SIG-M5 treated with dmso at 0.1 percent for 504 hours (cell line): ENCODE data around the gene SHOX.
"Not testable (repeated sequence)": the region's sequence is repeated elsewhere in the genome, so short reads cannot be mapped to it uniquely, and the experiment has no call there.

Experiments used
- DNase-seq: peaks from one replicate; lab custom pipeline; 2025; ENCODE audit not compliant: unreplicated experiment; lab: John Stamatoyannopoulos, UW

Gene SHOX

GRCh38 chrX:636981-637659 lies 6.5 kb downstream of the SHOX start:
- no peak for DNase-seq

GRCh38 chrX:637660-638481 lies 7.3 kb downstream of the SHOX start:
- DNase-seq: no peak

- no peak for DNase-seq
Measured at GRCh38 chrX:638482-639131, 8.0 kb downstream of the SHOX start.

GRCh38 chrX:639151-639550 lies 8.6 kb downstream of the SHOX start:
- DNase-seq: no peak

- DNase-seq: no peak
Measured at GRCh38 chrX:640641-641040, 10.1 kb downstream of the SHOX start.

- no peak for DNase-seq
Measured at GRCh38 chrX:641671-642435, 11.3 kb downstream of the SHOX start.

- DNase-seq: no peak
Measured at GRCh38 chrX:642436-643240, 12.0 kb downstream of the SHOX start.

GRCh38 chrX:643241-643595 lies 12.6 kb downstream of the SHOX start:
- no peak for DNase-seq

- no peak for DNase-seq
Measured at GRCh38 chrX:643911-644303, 13.3 kb downstream of the SHOX start.

- no peak for DNase-seq
Measured at GRCh38 chrX:644304-645281, 14.0 kb downstream of the SHOX start.

GRCh38 chrX:646228-646495 lies 15.6 kb downstream of the SHOX start:
- no peak for DNase-seq

- no peak for DNase-seq
Measured at GRCh38 chrX:646796-647195, 16.2 kb downstream of the SHOX start.

GRCh38 chrX:649166-649565 lies 18.6 kb downstream of the SHOX start:
- no peak for DNase-seq

GRCh38 chrX:650324-650723 lies 19.7 kb downstream of the SHOX start:
- DNase-seq: no peak

- no peak for DNase-seq
Measured at GRCh38 chrX:650811-651210, 20.2 kb downstream of the SHOX start.

GRCh38 chrX:651922-652321 lies 21.3 kb downstream of the SHOX start:
- not testable (repeated sequence) for DNase-seq

GRCh38 chrX:652341-652741 lies 21.8 kb downstream of the SHOX start:
- no peak for DNase-seq

- no peak for DNase-seq
Measured at GRCh38 chrX:653306-653705, 22.7 kb downstream of the SHOX start.

- no peak for DNase-seq
Measured at GRCh38 chrX:661154-661553, 30.6 kb downstream of the SHOX start.

- no peak for DNase-seq
Measured at GRCh38 chrX:662126-662525, 31.5 kb downstream of the SHOX start.
